Measurements from ENCODE around the gene ANKRD17. TPM values are rescaled to one million over a fixed set of nuclear protein-coding genes. Genes with fewer than 3 reads are reported as not detected.

The ANKRD17 gene
- total RNA-seq, 1 experiment from 2014 or later = 62.1 TPM

- TF ChIP-seq, protein P1, sequence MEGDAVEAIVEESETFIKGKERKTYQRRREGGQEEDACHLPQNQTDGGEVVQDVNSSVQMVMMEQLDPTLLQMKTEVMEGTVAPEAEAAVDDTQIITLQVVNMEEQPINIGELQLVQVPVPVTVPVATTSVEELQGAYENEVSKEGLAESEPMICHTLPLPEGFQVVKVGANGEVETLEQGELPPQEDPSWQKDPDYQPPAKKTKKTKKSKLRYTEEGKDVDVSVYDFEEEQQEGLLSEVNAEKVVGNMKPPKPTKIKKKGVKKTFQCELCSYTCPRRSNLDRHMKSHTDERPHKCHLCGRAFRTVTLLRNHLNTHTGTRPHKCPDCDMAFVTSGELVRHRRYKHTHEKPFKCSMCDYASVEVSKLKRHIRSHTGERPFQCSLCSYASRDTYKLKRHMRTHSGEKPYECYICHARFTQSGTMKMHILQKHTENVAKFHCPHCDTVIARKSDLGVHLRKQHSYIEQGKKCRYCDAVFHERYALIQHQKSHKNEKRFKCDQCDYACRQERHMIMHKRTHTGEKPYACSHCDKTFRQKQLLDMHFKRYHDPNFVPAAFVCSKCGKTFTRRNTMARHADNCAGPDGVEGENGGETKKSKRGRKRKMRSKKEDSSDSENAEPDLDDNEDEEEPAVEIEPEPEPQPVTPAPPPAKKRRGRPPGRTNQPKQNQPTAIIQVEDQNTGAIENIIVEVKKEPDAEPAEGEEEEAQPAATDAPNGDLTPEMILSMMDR (IDR thresholded peaks at IDR 0.05 in 2 of 3, conservative IDR thresholded peaks at IDR 0.05 in 1 of 3; ENCODE audit: borderline replicate concordance in 1 of 3, insufficient read depth in 1 of 3, low read depth in 2 of 3, low read length in 2 of 3) = no peak
- TF ChIP-seq ATF3 (IDR thresholded peaks at IDR 0.05) = no peak
Measured at GRCh38 chr4:73036123-73036522, 222.5 kb downstream of the ANKRD17 start (continued).

GRCh38 chr4:73034896-73035295, 223.7 kb downstream of the ANKRD17 start:
- no peak overlapping the region for H3K4me2 ChIP-seq (ENCODE audit: low read length)
- H3K9me2 ChIP-seq (ENCODE audit: insufficient read depth) = no peaks in the 10 kb centered on the region
- no peaks in the 10 kb centered on the region for H3K79me2 ChIP-seq (ENCODE audit: insufficient read depth, low read length)
- TF ChIP-seq SIN3A (IDR thresholded peaks at IDR 0.05; ENCODE audit: low read depth) (no peak), JUND (IDR thresholded peaks at IDR 0.05) (no peak), FOSL1 (IDR thresholded peaks at IDR 0.05; ENCODE audit: low read depth) (no peak), EZH2phosphoT487 (IDR thresholded peaks at IDR 0.05; ENCODE audit: borderline replicate concordance) (no peak), CBX3 (IDR thresholded peaks at IDR 0.05; ENCODE audit: low read depth) (no peak), ZFX (IDR thresholded peaks at IDR 0.05) (no peak), EGR1 (IDR thresholded peaks at IDR 0.05; ENCODE audit: low read depth) (no peak), SP1 (IDR thresholded peaks at IDR 0.05; ENCODE audit: low read depth) (no peak)
- ChIA-PET CTCF (no interaction called here), RAD21 (ENCODE audit: low non-redundant PET in 1 of 2, low total read pairs in 2 of 2, uncharacterized antibody in 2 of 2, unreplicated experiment in 2 of 2) (no interaction called here), POLR2A (no interaction called here)
- H3K9me3 ChIP-seq (ENCODE audit: control insufficient read depth in 1 of 2, insufficient read depth in 1 of 2, low read depth in 1 of 2, low read length in 2 of 2) = peaks cover 9 to 12% of the 10 kb centered on the region in 2 experiments; a peak in 3 of 4 replicates
- DNase-seq (ENCODE audit: low read depth, low spot score) (no peak), ATAC-seq (no peak)
- no TSS peak for BruUV-seq (replicated peaks)
- no peaks in the 10 kb centered on the region for H4K20me1 ChIP-seq (ENCODE audit: insufficient read depth)
- H3K4me3 ChIP-seq (replicated peaks in 1 of 2; ENCODE audit: low read depth in 1 of 2, low read length in 2 of 2) = no peak overlapping the region
- intact Hi-C loops (cut with micrococcal nuclease) = loop anchor here (5.0 kb wide), 1 partner anchor 222 kb away; the partner anchor contains the start of gene ANKRD17
- H3K9ac ChIP-seq (ENCODE audit: low read length) = no peak overlapping the region
- H3K27ac ChIP-seq (ENCODE audit: low read depth, low read length) = no peak overlapping the region
- no peaks in the 10 kb centered on the region for H3K36me3 ChIP-seq (ENCODE audit: control insufficient read depth in 1 of 2, insufficient read depth in 2 of 2, low read length in 2 of 2)
- H3K4me1 ChIP-seq (ENCODE audit: control insufficient read depth in 1 of 2, insufficient read depth in 2 of 2, low read length in 2 of 2) = peaks cover 0 to 3% of the 10 kb centered on the region in 2 experiments; a peak in 1 of 4 replicates
- no peaks in the 10 kb centered on the region for H3K27me3 ChIP-seq (ENCODE audit: insufficient read depth, low read length)
- H2AFZ ChIP-seq (ENCODE audit: low read depth, low read length, poor library complexity, severe bottlenecking) = no peak overlapping the region
